Astrocyte (in vitro differentiated cells and primary cell): ENCODE results near the gene TRABD2A. TPM values are rescaled to one million over a fixed set of nuclear protein-coding genes. Genes with fewer than 3 reads are reported as not detected.
"Not testable (repeated sequence)": the region's sequence is repeated elsewhere in the genome, so short reads cannot be mapped to it uniquely, and the experiment has no call there.

Source experiments
- DNase-seq: peaks from one replicate; pipeline ENCODE4 v3.0.0-alpha.2; 2010; ENCODE audit warnings: low read depth
- FAIRE-seq: peaks from 2 replicates; lab custom pipeline; 2011; peaks lifted over from hg19 to GRCh38; lab: Jason Lieb, UNC
- H2AFZ ChIP-seq: 2 replicates; pipeline ENCODE4 v1.6.0; 2012; ENCODE audit warnings: low read depth, low read length, inconsistent platforms
- H3K27ac ChIP-seq: 2 replicates; pipeline ENCODE4 v1.5.1; 2011; ENCODE audit warnings: low read depth, low read length, inconsistent platforms
- H3K27me3 ChIP-seq: 2 replicates; pipeline ENCODE4 v1.6.0; 2011; ENCODE audit warnings: low read length, inconsistent platforms; ENCODE audit not compliant: insufficient read depth
- H3K36me3 ChIP-seq: 2 replicates; pipeline ENCODE4 v1.5.1; 2011; ENCODE audit warnings: low read length, inconsistent platforms; ENCODE audit not compliant: insufficient read depth
- H3K4me1 ChIP-seq: 2 replicates; pipeline ENCODE4 v1.5.1; 2011; ENCODE audit warnings: low read length, inconsistent platforms; ENCODE audit not compliant: insufficient read depth
- H3K4me2 ChIP-seq: 2 replicates; pipeline ENCODE4 v1.6.0; 2012; ENCODE audit warnings: low read length, inconsistent platforms
- H3K4me3 ChIP-seq: 2 replicates; pipeline ENCODE4 v1.5.1; 2011; ENCODE audit warnings: low read depth, mild to moderate bottlenecking, low read length, inconsistent platforms; ENCODE audit not compliant: insufficient read depth
- H3K79me2 ChIP-seq: 2 replicates; pipeline ENCODE4 v1.6.0; 2012; ENCODE audit warnings: mild to moderate bottlenecking, low read length, inconsistent platforms; ENCODE audit not compliant: insufficient read depth
- H3K9ac ChIP-seq: 2 replicates; pipeline ENCODE4 v1.6.0; 2012; ENCODE audit warnings: mild to moderate bottlenecking, low read length, inconsistent platforms
- H3K9me3 ChIP-seq: 2 replicates; pipeline ENCODE4 v1.5.1; 2012; ENCODE audit warnings: low read depth, mild to moderate bottlenecking, low read length, inconsistent platforms; ENCODE audit not compliant: insufficient read depth
- H4K20me1 ChIP-seq: 2 replicates; pipeline ENCODE4 v1.6.0; 2012; ENCODE audit warnings: low read length, inconsistent platforms; ENCODE audit not compliant: insufficient read depth
- H3K27ac Mint-ChIP-seq: one replicate; pipeline ENCODE4 v1.8.0; 2021; ENCODE audit warnings: mild to moderate bottlenecking, mixed read lengths; ENCODE audit not compliant: unreplicated experiment
- H3K27me3 Mint-ChIP-seq: one replicate; pipeline ENCODE4 v1.8.0; 2021; ENCODE audit warnings: low read depth, mixed read lengths; ENCODE audit not compliant: unreplicated experiment
- H3K36me3 Mint-ChIP-seq: one replicate; pipeline ENCODE4 v1.8.0; 2021; ENCODE audit warnings: low read depth, mixed read lengths; ENCODE audit not compliant: unreplicated experiment
- H3K4me1 Mint-ChIP-seq: one replicate; pipeline ENCODE4 v1.8.0; 2021; ENCODE audit warnings: low read depth, mixed read lengths; ENCODE audit not compliant: unreplicated experiment
- H3K4me3 Mint-ChIP-seq: one replicate; pipeline ENCODE4 v1.8.0; 2021; ENCODE audit warnings: mild to moderate bottlenecking, moderate library complexity, mixed read lengths; ENCODE audit not compliant: unreplicated experiment
- H3K9me3 Mint-ChIP-seq: one replicate; pipeline ENCODE4 v1.8.0; 2021; ENCODE audit warnings: mild to moderate bottlenecking, mixed read lengths; ENCODE audit not compliant: unreplicated experiment
- EZH2 ChIP-seq: IDR thresholded peaks from 2 replicates; pipeline ENCODE4 v1.6.1; 2012; ENCODE audit warnings: mild to moderate bottlenecking, low read length, inconsistent platforms; ENCODE audit not compliant: insufficient read depth
- total RNA-seq: library from RNA; stranded (reverse); gene quantifications from 2 replicates; pipeline ENCODE4 v1.2.1, GENCODE V29; 2021
- TF ChIP-seq, protein P1 (sequence below): IDR thresholded peaks from 2 replicates; pipeline ENCODE4 v1.5.1; 2011; ENCODE audit warnings: low read depth, mild to moderate bottlenecking, inconsistent platforms, low read length, moderate library complexity; ENCODE audit not compliant: insufficient read depth

Gene TRABD2A
- total RNA-seq, 1 donor from 2014 or later: 2.6 TPM

DNA sequence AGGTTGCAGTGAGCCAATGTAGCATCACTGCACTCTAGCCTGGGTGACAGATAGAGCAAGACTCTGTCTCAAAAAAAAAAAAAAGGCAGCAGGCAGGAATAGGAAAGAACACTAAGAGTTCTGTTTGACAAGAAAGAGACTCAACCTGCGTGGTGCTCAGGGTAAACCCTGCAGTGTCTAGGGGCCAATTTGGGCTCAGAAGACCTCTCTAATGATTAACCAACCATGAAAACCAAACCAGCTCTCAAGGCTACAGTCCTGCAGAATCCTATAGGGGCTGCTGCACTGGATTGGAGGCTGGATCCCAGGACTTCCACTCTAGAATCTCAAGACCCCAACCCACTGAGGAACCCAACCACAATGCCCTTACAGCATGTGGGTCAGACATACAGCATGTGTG is 2.4 kb downstream of the TRABD2A start:
- Histone ChIP-seq H3K4me1 (peaks cover 21% of the 10 kb centered on the region), H3K4me2 (no peak overlapping the region), H3K36me3 (no peaks in the 10 kb centered on the region), H3K9ac (no peak overlapping the region), H3K9me3 (no peaks in the 10 kb centered on the region), H2AFZ (no peak overlapping the region), H3K4me3 (no peak overlapping the region), H4K20me1 (no peaks in the 10 kb centered on the region), H3K27me3 (peaks cover 30% of the 10 kb centered on the region), H3K79me2 (no peaks in the 10 kb centered on the region), H3K27ac (no peak overlapping the region)
- H3K27ac Mint-ChIP-seq: no peak overlapping the region
- H3K36me3 Mint-ChIP-seq: no peaks in the 10 kb centered on the region
- FAIRE-seq: no peak
- peaks cover 16% of the 10 kb centered on the region for H3K4me1 Mint-ChIP-seq
- TF ChIP-seq EZH2: no peak
- TF ChIP-seq, protein P1, sequence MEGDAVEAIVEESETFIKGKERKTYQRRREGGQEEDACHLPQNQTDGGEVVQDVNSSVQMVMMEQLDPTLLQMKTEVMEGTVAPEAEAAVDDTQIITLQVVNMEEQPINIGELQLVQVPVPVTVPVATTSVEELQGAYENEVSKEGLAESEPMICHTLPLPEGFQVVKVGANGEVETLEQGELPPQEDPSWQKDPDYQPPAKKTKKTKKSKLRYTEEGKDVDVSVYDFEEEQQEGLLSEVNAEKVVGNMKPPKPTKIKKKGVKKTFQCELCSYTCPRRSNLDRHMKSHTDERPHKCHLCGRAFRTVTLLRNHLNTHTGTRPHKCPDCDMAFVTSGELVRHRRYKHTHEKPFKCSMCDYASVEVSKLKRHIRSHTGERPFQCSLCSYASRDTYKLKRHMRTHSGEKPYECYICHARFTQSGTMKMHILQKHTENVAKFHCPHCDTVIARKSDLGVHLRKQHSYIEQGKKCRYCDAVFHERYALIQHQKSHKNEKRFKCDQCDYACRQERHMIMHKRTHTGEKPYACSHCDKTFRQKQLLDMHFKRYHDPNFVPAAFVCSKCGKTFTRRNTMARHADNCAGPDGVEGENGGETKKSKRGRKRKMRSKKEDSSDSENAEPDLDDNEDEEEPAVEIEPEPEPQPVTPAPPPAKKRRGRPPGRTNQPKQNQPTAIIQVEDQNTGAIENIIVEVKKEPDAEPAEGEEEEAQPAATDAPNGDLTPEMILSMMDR: no peak
- peaks cover 4% of the 10 kb centered on the region for H3K9me3 Mint-ChIP-seq
- H3K4me3 Mint-ChIP-seq: no peak overlapping the region
- DNase-seq: no peak
- peaks cover 60% of the 10 kb centered on the region for H3K27me3 Mint-ChIP-seq

DNA sequence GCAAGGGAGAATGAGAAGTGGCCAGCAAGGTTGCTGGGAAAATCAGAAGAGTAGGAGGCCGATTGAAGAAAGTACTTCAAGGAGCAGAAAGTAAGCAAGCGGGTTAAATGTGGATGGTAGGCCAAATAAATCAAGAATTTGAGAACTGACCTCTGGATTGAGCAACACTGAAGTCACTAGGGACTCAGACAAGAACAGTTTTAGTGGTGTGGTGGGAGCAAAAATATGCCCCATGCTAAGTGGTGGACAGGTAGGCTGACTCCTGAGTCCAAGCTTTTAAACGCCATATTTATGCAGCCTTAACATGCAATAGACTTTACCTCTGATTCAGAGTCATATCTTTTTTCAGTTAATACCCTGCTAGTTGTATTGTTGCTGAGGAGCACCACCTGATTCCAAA is 4.5 kb downstream of the TRABD2A start:
- Histone ChIP-seq H2AFZ (no peak overlapping the region), H3K79me2 (no peaks in the 10 kb centered on the region), H3K4me3 (no peak overlapping the region), H3K9me3 (no peaks in the 10 kb centered on the region), H3K27me3 (peaks cover 28% of the 10 kb centered on the region), H4K20me1 (no peaks in the 10 kb centered on the region), H3K4me2 (no peak overlapping the region), H3K27ac (no peak overlapping the region), H3K36me3 (no peaks in the 10 kb centered on the region), H3K9ac (no peak overlapping the region), H3K4me1 (peaks cover 12% of the 10 kb centered on the region)
- no peaks in the 10 kb centered on the region for H3K36me3 Mint-ChIP-seq
- peaks cover 4% of the 10 kb centered on the region for H3K9me3 Mint-ChIP-seq
- FAIRE-seq (no peak), DNase-seq (no peak)
- peaks cover 11% of the 10 kb centered on the region for H3K4me1 Mint-ChIP-seq
- H3K27ac Mint-ChIP-seq: no peak overlapping the region
- TF ChIP-seq, protein P1: no peak
- TF ChIP-seq EZH2: no peak
- H3K4me3 Mint-ChIP-seq: no peak overlapping the region
- H3K27me3 Mint-ChIP-seq: peaks cover 56% of the 10 kb centered on the region

DNA sequence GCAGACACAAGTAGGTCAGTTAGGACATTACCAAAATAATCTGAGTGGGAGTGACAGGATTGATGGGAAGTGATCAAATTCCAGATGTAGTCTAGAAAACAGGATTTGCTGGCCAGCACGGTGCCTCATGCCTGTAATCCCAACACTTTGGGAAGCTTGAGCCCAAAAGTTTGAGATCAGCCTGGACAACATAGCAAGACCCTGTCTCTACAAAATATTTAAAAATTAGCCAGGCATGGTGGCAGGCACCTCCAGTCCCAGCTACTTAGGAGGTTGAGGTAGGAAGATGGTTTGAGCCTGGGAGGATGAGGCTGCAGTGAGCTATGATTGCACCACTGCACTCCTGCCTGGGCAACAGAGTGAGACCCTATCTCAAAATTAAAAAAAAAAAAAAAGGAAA is 5.3 kb downstream of the TRABD2A start:
- peaks cover 53% of the 10 kb centered on the region for H3K27me3 Mint-ChIP-seq
- not testable (repeated sequence) for H2AFZ ChIP-seq, H3K79me2 ChIP-seq, H3K4me1 Mint-ChIP-seq, H3K36me3 Mint-ChIP-seq, H4K20me1 ChIP-seq, H3K4me2 ChIP-seq, H3K27ac ChIP-seq, H3K9ac ChIP-seq, H3K36me3 ChIP-seq, H3K27ac Mint-ChIP-seq, H3K4me3 Mint-ChIP-seq, H3K4me1 ChIP-seq, DNase-seq, FAIRE-seq, H3K9me3 Mint-ChIP-seq, H3K9me3 ChIP-seq, H3K4me3 ChIP-seq
- H3K27me3 ChIP-seq: peaks cover 24% of the 10 kb centered on the region
